PC-9 (cell line): Measurements from ENCODE around the gene STARD13. TPM values are rescaled to one million over a fixed set of nuclear protein-coding genes. Genes with fewer than 3 reads are reported as not detected.

ENCODE experiments used
- BruUV-seq: library from RNA; stranded (reverse); fragments of 400-500 nt; replicated peaks from 2 replicates; lab custom pipeline; 2021; lab: Mats Ljungman, UMichigan
- CTCF ChIA-PET: fragments of 300-600 bp; sonication (Branson Sonifier 250); formaldehyde crosslinking; loops from one replicate; lab custom pipeline; 2022; ENCODE audit warnings: antibody characterized with exemption; lab: Charles Lee
- POLR2A ChIA-PET: fragments of 300-600 bp; sonication (Branson Sonifier 250); formaldehyde crosslinking; loops from one replicate; lab custom pipeline; 2022; ENCODE audit warnings: antibody characterized with exemption; ENCODE audit not compliant: unreplicated experiment; lab: Charles Lee
- DNase-seq, 2 experiments: peaks; one replicate each; pipeline versions ENCODE4 v3.0.0 to v3.0.0-alpha.2; 2015 to 2022; ENCODE audit warnings: mixed read lengths in 1 of 2
- H2AFZ ChIP-seq: fragments of 200-600 bp; sonication (generic); 2 replicates; pipeline ENCODE4 v1.8.1; 2017; ENCODE audit warnings: antibody characterized with exemption
- H3F3A ChIP-seq: fragments of 200-600 bp; sonication (generic); 2 replicates; pipeline ENCODE4 v1.8.1; 2017; ENCODE audit warnings: antibody characterized with exemption, mild to moderate bottlenecking, low read depth; ENCODE audit not compliant: insufficient read depth
- H3K27ac ChIP-seq: fragments of 200-600 bp; sonication (generic); 2 replicates; pipeline ENCODE4 v1.6.1; 2016; ENCODE audit warnings: mixed run types
- H3K27me3 ChIP-seq: fragments of 200-600 bp; sonication (generic); 2 replicates; pipeline ENCODE4 v1.6.1; 2016; ENCODE audit warnings: low read depth, mixed run types; ENCODE audit not compliant: insufficient read depth
- H3K36me3 ChIP-seq: fragments of 200-600 bp; sonication (generic); 2 replicates; pipeline ENCODE4 v1.6.1; 2016; ENCODE audit warnings: low read depth, mixed run types
- H3K4me1 ChIP-seq: fragments of 200-600 bp; sonication (generic); replicated peaks from 2 replicates; pipeline ENCODE4 v1.6.1; 2016; ENCODE audit warnings: mixed run types; ENCODE audit not compliant: insufficient read depth
- H3K4me2 ChIP-seq: fragments of 200-600 bp; sonication (generic); 2 replicates; pipeline ENCODE4 v1.6.1; 2017; ENCODE audit warnings: mixed run types
- H3K4me3 ChIP-seq: fragments of 200-600 bp; sonication (generic); 2 replicates; pipeline ENCODE4 v1.6.1; 2016; ENCODE audit warnings: mixed run types
- H3K79me2 ChIP-seq: fragments of 200-600 bp; sonication (generic); 2 replicates; pipeline ENCODE4 v1.6.1; 2017; ENCODE audit warnings: low read depth, mixed run types
- H3K9me2 ChIP-seq: fragments of 200-600 bp; sonication (generic); 2 replicates; pipeline ENCODE4 v1.8.1; 2017; ENCODE audit warnings: mild to moderate bottlenecking; ENCODE audit not compliant: insufficient read depth
- H3K9me3 ChIP-seq: fragments of 200-600 bp; sonication (generic); 2 replicates; pipeline ENCODE4 v1.8.1; 2016; ENCODE audit warnings: low read depth; ENCODE audit not compliant: insufficient read depth
- H4K20me1 ChIP-seq: fragments of 200-600 bp; sonication (generic); 2 replicates; pipeline ENCODE4 v1.8.1; 2017; ENCODE audit not compliant: insufficient read depth
- EZH2 ChIP-seq: fragments of 200-600 bp; sonication (generic); IDR thresholded peaks from 2 replicates; pipeline ENCODE4 v1.8.0; 2017; ENCODE audit warnings: antibody characterized with exemption, low read depth
- intact Hi-C: fragments of 100-400 bp; cut with micrococcal nuclease; formaldehyde crosslinking; loops from one replicate; pipeline ENCODE4 v1.10.0; 2022; ENCODE audit not compliant: unreplicated experiment
- total RNA-seq: library from RNA; stranded (reverse); gene quantifications from 2 replicates; pipeline ENCODE4 v1.2.3, GENCODE V29; 2021
- TF ChIP-seq, protein P1 (sequence below): fragments of 200-600 bp; sonication (generic); conservative IDR thresholded peaks from 2 replicates; pipeline ENCODE4 v1.6.1; 2017; ENCODE audit warnings: mixed run types, antibody characterized with exemption, mild to moderate bottlenecking, moderate library complexity

The STARD13 gene
- total RNA-seq, 1 experiment from 2014 or later, result 19.6 TPM

DNA sequence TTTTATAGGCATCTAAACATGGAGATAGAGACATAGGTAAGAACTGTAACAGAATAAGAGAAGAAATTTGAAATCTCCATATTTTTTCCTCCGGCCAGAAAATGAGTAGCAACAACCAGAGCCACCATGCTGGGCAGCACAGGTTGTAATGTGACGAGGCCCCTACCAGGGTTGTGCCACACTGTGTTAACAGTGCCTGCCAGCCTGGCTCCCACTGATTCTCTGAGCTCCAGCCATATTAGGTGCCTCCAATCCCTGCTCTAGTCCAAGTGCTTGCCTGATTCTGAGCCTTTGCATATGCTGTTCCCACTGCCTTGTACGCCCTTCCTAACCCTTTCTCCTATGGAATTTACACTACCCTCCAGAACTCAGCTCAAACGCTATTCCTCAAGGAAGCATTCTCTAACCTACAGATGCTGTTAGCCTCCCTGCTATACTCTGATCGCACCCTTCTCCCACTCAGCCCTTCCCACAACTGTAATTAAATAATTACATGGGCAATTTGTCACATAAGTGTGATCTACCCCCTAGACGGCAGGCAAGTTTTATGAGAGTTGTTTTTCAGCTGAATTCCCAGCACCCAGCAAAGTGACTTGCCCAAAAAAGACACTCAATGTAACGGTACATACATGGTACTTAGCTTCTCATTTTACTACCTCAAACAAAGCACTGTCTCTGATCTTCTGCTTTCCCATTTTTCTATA, 37.6 kb upstream of the STARD13 start:
- intact Hi-C loops, result no loop called here
- H3K27me3 ChIP-seq, result no peaks in the 10 kb centered on the region
- H3K27ac ChIP-seq, result no peak overlapping the region
- H3K9me2 ChIP-seq, result no peaks in the 10 kb centered on the region
- no peaks in the 10 kb centered on the region for H3F3A ChIP-seq
- POLR2A ChIA-PET, result no interaction called here
- BruUV-seq, result no TSS peak
- H3K36me3 ChIP-seq, result no peaks in the 10 kb centered on the region
- H3K4me3 ChIP-seq, result no peak overlapping the region
- no peak overlapping the region for H3K4me2 ChIP-seq
- no peaks in the 10 kb centered on the region for H3K79me2 ChIP-seq
- H3K4me1 ChIP-seq, result no peaks in the 10 kb centered on the region
- no peak for TF ChIP-seq EZH2
- TF ChIP-seq, protein P1, sequence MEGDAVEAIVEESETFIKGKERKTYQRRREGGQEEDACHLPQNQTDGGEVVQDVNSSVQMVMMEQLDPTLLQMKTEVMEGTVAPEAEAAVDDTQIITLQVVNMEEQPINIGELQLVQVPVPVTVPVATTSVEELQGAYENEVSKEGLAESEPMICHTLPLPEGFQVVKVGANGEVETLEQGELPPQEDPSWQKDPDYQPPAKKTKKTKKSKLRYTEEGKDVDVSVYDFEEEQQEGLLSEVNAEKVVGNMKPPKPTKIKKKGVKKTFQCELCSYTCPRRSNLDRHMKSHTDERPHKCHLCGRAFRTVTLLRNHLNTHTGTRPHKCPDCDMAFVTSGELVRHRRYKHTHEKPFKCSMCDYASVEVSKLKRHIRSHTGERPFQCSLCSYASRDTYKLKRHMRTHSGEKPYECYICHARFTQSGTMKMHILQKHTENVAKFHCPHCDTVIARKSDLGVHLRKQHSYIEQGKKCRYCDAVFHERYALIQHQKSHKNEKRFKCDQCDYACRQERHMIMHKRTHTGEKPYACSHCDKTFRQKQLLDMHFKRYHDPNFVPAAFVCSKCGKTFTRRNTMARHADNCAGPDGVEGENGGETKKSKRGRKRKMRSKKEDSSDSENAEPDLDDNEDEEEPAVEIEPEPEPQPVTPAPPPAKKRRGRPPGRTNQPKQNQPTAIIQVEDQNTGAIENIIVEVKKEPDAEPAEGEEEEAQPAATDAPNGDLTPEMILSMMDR, result no peak
- CTCF ChIA-PET, result no interaction called here
- H3K9me3 ChIP-seq, result no peaks in the 10 kb centered on the region
- no peak for DNase-seq
- H2AFZ ChIP-seq, result no peak overlapping the region
- no peaks in the 10 kb centered on the region for H4K20me1 ChIP-seq

DNA sequence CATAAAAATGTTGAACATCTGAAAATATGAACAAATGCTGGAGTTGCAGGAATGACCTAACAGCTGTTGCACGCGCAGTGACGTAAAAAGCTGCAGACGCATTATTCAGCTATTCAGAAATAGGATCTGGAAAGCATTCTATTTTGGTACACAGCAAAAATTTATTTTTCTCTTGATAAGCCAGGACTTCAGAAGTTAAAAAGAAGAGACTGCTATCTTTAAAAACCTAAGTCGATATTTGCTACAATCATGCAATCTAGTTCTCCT, 36.9 kb upstream of the STARD13 start:
- Histone ChIP-seq H4K20me1 (no peaks in the 10 kb centered on the region), H3K4me1 (no peaks in the 10 kb centered on the region), H3K79me2 (no peaks in the 10 kb centered on the region), H3K4me3 (no peak overlapping the region), H3K4me2 (no peak overlapping the region), H3K27ac (no peak overlapping the region), H3K27me3 (no peaks in the 10 kb centered on the region), H3K36me3 (no peaks in the 10 kb centered on the region), H3K9me2 (no peaks in the 10 kb centered on the region), H3F3A (no peaks in the 10 kb centered on the region), H3K9me3 (no peaks in the 10 kb centered on the region), H2AFZ (no peak overlapping the region)
- CTCF ChIA-PET, result no interaction called here
- BruUV-seq, result no TSS peak
- POLR2A ChIA-PET, result no interaction called here
- no peak for TF ChIP-seq EZH2
- TF ChIP-seq, protein P1, result no peak
- DNase-seq, result no peak
- intact Hi-C loops, result no loop called here

DNA sequence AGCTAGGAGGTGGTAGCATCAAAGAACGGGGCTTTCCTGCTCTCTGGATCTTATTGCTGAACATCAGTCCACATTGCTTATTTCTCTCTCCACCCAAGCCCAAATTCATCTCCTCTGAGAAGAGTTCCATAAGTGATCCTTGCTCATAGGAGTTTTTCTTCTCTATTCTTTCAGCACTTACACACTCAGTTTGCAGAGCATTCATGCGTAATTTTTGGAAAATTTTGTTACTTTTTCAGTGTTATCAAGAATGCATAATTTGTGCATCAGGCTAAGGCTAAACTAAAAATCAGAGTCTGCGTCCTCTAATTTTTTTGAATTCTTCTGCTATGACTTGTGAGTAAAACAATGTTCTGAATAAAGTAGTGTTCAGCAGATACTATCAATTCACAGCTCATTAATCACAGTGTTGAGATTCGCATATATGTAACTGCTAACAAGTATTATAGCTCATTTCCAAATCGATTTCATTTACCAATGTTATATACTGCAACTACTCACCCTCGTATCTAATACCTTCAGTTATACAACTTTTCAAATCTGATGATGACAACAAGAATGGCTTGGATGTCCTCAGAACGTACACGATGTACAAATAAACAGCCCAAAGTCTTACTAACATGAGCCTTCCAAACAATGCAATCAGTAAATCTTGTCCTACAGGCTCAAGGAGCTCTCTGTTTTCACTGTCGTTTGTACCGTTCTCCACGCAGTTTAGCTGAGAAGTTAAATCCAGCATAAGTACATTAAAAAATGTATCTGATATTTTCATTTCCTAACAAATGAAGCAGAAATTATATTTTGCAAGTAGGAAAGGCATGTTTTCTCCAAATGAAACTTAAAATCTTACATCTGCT, 36.4 kb upstream of the STARD13 start:
- H3K79me2 ChIP-seq, result no peaks in the 10 kb centered on the region
- ChIA-PET POLR2A (no interaction called here), CTCF (no interaction called here)
- H3K27me3 ChIP-seq, result no peaks in the 10 kb centered on the region
- no peaks in the 10 kb centered on the region for H4K20me1 ChIP-seq
- no peak overlapping the region for H3K4me3 ChIP-seq
- H3K4me1 ChIP-seq, result no peaks in the 10 kb centered on the region
- no peaks in the 10 kb centered on the region for H3K36me3 ChIP-seq
- H3K9me2 ChIP-seq, result no peaks in the 10 kb centered on the region
- H2AFZ ChIP-seq, result no peak overlapping the region
- H3F3A ChIP-seq, result no peaks in the 10 kb centered on the region
- BruUV-seq, result no TSS peak
- no peak for DNase-seq
- intact Hi-C loops, result no loop called here
- H3K4me2 ChIP-seq, result no peak overlapping the region
- no peak for TF ChIP-seq EZH2
- TF ChIP-seq, protein P1, result no peak
- no peak overlapping the region for H3K27ac ChIP-seq
- no peaks in the 10 kb centered on the region for H3K9me3 ChIP-seq
